GM12892 (cell line): ENCODE data around the gene OCRL.

Experiments used
- POLR2A ChIP-seq: IDR thresholded peaks from 2 replicates; pipeline ENCODE4 v1.6.1; 2011; ENCODE audit warnings: low read depth, low read length, control low read depth
- POLR2AphosphoS5 ChIP-seq: IDR thresholded peaks from 2 replicates; pipeline ENCODE4 v1.6.1; 2011; ENCODE audit warnings: low read depth, low read length, control low read depth
- TAF1 ChIP-seq: IDR thresholded peaks from 2 replicates; pipeline ENCODE4 v1.6.1; 2011; ENCODE audit warnings: low read depth, mild to moderate bottlenecking, control low read depth, low read length, borderline replicate concordance

DNA sequence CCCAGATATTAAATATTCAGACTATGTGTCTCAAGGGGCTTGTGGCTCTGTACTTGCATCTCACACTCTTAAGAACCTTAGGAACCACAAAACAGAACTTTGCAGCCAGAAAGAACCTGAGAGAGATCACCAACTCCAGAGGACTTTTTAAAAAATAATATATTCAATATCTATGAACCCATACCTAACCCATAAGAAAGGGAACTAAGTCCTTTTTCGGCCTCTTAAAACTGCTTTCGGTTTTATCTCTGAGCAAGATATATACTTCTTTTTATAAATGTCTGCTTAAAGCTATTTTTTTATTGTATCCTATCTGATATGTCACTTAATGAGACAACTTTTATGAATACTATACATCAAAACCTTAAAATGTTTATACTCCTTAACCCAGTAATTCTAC, 27.6 kb upstream of the OCRL start:
- TF ChIP-seq POLR2A: no peak
- no peak for TF ChIP-seq POLR2AphosphoS5
- no peak for TF ChIP-seq TAF1
